Stimulated activated CD4-positive, alpha-beta T cell treated with anti-CD3 and anti-CD28 coated beads, Interleukin-4, amount 100 ng/mL, for 4 hours (primary cell): Measurements from ENCODE around the gene TLE3.

ENCODE experiments used
- DNase-seq, 2 experiments: peaks; one replicate each; pipeline ENCODE4 v3.0.0-alpha.2; 2020

The TLE3 gene

DNA sequence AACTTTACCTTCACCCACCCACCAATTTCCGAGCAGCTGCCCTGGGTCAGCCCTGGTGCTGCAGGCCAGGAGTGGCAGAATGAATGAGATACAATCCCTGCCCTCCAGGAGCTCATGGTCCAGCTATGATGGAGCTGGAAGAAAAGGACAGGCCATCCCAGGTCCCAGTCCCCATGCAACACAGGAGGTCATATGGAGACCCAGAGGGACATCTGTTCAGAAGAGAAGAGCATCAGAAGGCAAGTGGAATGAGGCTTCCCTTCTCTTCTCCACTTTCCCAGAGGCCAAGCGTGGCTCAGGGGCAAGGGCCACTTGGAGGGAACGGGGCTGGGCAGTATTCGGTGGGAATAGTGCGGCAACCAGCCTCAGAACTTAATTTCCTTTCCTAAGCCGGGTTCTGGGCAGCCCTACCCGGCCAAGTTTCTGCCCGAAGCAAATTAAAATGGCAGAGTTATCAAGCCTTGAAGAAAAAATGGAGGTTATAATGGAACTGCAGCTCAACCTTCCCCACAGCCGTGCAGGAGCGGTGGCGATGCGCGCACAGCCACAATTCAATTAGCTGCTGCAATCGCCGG is 35.9 kb downstream of the TLE3 start:
- no peak for DNase-seq

DNA sequence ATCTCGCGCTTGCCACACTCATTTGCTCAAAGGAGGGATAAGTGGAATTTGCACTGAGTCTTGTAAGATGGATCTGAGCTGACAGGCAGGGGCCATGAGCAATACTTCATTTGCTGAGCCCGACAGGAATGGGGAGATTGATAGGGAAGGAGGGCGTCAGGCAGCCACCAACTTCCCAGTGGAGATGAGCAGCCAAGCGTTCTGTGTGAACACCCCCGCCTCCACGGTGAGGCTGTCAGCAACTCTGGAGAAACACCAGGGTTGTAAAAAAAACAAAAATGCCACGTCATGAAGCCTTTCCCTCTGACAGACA is 36.8 kb downstream of the TLE3 start:
- no peak for DNase-seq

DNA sequence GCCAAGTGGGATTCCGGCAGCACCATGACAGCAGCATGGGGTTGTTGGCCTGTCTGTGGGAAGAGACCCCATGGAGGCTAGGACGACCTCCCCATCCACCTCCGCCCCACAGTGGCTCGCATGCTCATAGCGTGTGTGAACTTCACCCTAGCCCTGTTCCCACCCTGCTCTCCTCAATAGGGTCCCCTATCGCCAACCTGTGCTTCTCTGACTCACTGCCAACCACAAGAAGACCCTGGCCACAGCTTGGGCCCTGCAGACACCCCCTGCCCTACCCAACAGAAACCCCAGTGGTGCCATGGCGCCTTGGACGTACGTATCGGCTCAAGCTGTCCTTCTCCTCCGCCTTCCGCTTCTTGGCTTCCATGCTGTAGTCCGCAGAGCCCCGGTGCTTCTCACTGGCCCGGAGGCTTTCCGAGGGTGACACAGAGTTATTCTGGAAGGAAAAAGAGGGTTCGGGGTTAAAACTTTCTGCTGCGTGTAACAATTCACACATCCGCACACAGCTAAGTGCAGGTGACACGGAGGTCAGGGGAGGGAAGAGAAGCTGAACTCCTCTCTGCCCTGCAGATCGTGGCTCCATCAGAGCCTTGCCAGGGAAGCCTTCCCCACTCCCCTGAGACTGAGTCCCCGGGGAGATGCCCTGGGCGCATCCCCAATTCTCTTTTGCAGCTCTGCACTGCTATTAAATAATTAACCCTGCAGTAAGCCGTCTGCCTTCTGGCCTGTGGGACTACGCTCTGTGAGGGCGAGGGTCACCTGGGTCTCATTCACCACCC is 37.3 kb downstream of the TLE3 start:
- no peak for DNase-seq

DNA sequence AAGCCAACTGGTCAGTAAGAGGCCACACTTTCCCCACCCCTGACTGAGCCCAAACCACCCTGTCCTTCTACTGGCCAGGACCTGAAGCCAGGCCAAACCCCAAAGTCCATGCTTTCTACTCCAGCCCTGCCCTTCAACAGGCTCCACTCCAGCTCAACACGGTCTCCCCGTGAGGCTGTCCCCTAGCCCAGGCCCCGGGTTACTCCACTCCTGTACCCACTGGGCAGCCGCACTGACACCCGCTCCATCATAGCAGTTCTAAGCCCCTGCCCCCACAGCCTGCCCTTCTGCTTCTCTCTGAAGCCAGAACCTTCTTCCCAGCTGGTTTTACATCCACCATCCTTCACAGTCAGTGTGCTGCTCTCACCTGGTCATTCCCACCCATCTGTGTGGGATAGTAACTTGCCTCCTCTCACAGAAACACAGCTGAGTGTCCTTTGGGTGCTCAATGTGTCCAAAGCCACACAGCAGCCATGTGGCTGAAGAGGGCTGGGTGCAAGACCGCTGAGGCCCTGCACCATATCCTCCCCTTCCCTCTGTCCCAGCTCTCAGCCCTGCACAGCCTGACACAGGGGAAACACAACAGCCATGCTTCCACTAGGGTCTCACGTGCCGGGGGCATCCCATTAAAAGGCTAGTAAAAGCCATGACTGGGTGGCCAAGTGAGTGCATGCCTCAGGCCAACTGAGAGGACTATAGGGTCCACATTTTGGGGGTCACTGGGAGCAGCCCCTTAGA is 38.1 kb downstream of the TLE3 start:
- DNase-seq, result no peak

DNA sequence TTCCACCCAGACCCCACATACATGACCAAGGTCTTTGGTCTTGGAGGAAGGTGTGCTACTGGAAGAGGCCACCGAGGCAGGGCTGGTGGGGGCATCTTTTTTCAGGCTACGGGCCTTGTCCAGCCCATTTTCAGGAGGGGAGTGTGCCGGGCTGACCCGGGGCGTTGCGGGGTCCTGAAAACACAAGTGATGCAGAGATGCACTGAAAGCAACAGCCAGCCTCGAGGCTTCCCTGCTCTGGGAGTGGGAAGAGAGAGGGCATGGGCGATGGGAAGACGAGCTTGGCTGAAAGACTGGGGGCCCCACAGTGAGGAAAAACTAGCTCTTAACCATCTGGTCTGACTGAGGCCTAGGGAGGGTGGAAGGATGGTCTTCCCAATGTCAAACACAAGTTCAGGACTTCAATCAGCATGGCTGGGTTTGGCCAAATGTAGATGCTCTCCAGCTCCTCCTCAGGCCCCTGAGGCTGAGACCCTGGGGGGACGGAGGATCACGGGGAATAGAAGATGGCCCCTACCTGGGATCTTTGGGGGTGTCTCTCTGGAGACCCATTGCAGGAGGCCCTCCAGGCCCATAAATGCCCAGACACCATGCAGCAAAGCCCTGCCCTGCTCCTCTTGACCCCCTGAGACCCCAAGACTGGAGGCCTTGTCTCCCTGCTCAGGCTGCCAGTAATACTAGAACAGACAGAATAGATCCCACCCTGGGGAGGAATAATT is 38.9 kb downstream of the TLE3 start:
- DNase-seq, result no peak

DNA sequence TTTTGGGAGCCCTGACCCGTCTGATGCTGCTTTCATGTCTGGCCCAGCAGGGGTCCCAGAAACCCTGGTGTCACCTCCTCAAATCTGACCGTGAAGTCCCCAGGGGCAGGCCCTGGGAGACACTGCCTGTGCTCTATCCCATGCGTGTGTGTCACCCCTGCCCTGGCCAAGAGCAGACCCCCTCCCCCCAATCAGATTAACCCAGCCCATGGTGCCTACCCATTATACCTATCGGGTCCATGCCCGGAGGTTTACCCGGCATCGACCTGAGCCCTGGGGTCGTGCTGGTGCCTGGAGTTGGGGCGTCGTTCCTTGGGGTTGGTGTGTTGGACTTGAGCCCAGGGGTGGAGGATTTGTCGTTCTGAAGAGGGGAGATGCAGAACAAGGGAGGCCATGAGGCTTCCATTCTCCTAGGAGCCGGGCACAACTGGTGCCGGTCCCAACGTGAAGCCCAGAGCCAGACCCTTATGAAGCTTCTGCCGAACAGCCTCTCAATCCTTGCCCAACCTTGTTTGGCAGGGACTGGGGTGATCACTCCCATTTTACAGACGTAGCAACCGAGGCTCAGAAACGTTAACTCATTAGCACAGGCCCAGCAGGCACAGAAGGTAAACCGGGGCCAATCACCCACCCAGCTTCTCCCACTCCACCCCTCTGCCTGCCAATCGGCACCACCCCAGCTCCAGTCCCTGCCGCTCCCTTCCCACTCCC is 39.6 kb downstream of the TLE3 start:
- DNase-seq, result no peak

DNA sequence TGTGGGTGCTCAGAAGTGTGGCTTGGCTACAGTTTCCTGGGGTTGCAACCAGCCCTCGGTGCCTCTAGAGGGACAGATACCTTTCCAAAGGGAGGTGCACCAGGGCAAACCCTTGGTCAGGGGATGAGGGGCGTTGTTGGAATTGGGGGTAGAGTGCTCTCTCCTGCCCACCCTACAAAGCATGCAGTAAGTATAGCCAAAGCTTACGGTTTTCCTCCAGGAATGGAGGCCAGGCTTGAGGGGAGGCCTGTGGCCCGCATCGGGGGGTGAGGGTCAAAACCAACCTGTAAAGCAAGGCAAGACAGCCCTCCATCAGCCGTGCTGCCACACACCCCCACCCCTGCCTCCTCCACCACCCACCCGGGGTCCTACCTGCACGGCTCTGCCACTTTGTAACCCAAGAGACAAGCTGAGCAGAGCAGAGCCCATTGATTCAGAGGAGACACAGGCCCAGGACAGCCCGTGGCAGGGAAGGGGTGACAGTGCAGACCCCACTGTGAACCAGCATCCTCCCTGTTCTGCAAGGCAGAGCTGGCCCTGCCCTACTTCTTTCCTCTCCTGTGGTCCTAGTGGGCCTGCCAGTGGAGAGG is 41.5 kb downstream of the TLE3 start:
- DNase-seq, result no peak

DNA sequence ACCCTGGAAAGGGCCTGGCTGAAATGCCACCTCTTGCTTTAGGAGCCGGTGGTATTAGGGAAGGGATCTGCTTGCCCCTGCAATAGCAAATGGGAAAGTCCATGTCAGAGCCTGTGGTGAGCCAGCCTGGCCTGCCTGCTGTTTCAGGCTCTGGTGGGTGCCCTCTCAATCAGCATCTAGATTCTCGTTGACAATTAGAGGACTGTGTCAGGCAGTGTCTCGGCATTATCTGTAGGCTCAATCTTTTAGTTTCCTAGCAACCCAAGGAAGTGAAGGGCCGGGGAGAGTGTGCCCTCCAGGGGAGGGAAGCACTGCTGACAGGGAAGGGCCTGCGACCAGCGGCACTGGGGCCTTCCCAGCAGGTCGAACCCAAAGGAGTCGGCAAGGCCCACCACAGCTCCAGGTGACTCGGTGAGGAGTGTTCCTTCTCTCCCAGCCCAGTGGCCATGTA is 42.1 kb downstream of the TLE3 start:
- no peak for DNase-seq

DNA sequence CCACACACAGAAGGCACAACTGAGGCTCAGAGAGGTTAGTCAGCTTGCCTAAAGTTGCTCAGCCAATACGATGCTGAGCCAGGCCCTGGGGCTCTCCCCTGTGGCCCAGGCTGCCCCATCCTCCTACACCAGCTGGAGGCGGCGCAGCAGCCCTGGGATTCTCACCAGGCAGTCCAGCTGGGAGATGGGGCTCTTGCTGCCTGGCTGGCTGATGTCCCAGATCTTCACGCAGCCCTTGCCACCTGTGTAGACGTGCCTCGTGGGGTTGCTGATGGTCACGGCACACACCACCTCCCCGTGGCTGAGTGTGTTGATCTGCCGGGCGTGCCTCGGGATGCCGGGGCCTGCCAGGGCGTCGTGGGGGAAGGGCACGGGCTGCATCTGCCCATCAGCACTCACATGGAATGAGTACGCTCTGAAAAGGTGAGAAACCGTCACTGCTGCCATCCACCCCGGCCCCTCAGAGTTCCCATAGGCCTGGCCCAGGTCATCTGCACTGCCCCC is 42.8 kb downstream of the TLE3 start:
- no peak for DNase-seq

DNA sequence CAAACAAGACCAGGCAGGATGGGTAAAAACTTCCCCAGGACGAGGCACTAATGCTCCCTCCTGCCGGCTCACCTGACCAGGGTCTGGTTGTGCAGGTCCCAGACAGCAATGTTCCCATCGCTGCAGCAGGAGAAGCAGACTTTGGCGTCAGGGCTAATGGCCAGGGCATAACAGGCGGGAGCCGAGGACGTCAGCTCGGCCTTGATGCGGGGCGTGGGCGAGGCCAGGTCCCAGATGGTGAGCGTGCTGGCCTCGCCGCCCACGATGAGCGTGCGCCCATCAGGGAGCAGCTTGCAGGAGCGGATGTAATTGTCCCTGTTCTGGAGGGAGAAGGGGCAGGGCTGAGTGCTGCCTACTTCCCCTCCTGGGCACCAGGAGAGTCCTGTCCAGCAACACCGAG is 43.4 kb downstream of the TLE3 start:
- no peak for DNase-seq

DNA sequence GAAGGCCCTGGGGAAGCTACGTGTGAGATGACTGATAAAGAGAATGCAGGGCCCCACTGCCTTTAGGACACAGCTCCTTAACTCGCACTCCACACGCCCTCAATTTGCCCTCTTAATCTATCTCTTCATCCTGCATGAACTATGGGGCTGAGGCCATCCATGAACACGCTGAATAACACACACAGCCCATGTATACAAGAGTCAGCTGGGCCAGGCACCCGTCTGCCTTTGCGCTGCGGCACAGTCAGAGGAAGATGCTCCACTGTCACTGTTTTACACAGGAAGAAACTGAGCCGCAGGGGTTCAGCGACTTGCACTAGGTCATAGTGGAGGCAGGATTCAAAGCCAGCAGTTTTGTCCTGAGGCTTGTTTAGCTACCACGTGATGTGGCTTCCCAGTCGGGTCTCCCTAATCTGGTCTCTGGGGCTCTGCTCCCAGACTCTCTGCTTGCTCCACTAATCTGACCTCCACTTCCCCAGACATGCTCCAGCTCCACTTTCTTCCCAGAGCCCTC is 43.9 kb downstream of the TLE3 start:
- DNase-seq, result no peak

DNA sequence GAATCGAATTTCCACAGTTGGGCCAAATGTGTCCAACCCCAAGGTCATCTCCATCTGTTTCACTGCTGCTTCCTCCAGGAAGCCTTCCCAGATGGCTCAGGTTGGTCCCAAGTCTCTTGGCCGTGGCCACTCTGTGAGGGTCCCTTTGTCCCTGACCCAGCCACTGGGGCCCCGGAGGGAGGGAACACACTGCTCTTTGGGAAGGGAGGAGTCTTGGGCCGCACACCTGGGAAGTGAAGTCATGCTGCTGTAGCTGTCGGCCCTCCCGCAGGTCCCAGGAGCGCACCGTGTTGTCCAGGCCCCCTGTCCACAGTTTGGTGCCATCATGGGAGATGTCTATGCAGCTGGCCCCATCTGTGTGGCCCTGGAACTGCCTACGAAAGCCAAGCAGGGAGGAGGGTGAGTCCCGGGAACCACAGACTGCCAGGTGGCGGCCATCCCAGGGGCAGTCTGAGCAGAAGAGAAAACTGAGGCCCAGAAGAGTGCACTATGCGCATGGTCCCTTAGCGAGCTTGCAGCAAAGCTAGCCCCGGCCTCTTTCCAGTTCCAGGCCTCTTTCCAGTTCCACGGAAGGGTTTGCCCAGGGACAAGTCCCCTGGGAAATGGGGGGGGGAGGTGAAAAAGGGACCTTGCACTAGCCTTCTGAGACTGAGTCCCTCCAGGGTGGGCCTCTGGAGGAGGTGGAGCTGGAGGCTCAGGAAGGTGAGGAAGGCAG is 44.6 kb downstream of the TLE3 start:
- no peak for DNase-seq

DNA sequence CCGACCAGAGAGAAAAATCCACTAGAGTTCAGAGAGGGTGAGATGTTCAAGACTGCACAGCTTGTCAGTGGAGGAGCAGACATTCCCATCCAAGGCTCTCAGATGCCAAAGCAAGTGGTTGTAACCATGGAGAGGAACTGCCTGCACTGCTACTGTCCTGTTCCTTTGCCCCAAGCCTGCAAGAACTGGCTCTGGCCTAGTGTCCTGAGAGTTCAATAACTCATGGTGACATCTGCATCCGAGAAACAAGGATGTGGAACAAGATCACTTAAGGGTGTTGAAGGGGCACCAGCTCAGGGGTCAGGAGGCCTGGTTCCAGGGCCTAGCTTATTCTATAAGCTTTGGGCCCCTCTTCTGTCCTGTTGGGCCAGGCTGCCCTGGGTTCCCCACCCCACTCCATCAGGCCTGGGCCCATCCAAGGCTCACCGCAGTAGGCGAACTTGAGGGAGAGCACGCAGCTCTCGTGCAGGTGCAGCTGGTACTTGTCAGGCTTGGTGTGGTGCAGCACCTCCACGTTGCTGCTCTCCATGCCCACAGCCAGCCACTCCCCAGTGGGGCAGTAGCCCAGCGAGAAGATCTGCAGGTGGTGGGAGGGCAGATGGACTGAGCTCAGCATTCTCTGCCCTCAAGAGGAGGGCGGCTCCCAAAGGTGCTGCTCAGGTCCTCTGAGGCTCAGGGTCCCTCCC is 45.6 kb downstream of the TLE3 start:
- no peak for DNase-seq

DNA sequence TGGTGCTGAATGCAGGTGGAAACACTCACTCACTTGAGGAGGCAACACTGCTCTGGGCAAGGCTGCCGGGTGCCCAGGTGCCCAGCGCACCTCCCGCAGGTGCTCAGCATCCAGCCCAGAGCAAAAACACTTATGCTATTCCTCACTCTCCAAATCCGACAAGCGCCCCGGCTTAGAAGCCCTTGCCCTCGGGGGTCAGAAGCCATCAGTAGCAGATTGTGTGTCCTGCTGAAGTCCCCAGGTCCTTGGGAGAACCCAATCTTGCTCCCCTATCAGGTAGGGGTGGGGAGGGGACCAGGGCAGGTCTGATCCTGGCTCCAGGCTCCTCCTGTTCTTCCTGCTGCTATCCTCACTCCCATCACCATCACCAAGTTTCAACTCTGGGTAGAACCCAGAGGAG is 46.7 kb downstream of the TLE3 start:
- DNase-seq, result no peak

DNA sequence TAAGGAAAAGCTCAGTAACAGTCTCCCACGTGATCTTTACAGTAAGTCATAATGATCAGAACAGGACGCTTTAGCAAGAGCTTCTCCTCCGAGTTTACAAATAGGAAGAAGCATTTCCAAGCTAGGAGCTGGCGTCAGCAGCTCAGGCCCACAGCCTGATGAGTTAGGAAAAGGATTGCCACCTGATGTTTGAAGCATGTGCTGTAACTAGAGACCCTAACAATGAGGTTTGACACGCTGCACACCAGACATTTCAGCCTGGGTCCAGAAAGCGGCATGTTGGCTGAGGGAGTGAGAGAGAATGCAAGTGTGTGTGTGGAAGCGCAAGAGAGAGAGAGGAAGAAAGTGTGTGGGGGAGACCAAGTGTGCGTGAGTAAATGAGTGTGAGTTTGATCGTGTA is 47.3 kb downstream of the TLE3 start:
- no peak for DNase-seq

DNA sequence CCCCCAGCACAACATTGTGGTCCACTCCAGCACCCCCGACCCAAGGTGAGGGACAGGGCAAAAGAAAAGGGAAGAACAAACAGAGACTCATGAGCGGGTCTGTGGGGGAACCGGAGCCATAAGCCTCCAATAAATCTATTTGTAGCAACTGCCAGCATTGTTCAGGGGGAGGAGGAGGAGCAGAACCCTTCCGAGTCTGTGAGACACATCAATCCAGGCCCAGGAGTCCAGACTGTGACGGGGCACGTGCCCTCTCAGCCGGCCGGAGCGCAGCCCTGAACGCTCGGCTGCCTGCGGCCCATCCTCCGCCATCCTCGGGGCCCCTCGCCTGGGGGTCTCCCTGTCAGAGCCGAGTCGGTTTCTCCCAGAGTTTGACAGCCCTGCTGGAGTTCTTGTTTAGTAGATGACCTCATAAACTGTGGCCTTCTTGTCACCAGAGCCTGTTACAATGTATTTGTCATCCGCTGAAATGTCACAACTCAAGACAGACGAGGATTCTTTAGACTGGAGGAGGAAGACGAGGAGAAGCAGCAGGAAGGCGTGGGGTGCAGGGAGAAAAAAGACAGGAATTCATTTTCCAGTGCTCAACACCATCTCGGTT is 47.9 kb downstream of the TLE3 start:
- DNase-seq, result no peak

DNA sequence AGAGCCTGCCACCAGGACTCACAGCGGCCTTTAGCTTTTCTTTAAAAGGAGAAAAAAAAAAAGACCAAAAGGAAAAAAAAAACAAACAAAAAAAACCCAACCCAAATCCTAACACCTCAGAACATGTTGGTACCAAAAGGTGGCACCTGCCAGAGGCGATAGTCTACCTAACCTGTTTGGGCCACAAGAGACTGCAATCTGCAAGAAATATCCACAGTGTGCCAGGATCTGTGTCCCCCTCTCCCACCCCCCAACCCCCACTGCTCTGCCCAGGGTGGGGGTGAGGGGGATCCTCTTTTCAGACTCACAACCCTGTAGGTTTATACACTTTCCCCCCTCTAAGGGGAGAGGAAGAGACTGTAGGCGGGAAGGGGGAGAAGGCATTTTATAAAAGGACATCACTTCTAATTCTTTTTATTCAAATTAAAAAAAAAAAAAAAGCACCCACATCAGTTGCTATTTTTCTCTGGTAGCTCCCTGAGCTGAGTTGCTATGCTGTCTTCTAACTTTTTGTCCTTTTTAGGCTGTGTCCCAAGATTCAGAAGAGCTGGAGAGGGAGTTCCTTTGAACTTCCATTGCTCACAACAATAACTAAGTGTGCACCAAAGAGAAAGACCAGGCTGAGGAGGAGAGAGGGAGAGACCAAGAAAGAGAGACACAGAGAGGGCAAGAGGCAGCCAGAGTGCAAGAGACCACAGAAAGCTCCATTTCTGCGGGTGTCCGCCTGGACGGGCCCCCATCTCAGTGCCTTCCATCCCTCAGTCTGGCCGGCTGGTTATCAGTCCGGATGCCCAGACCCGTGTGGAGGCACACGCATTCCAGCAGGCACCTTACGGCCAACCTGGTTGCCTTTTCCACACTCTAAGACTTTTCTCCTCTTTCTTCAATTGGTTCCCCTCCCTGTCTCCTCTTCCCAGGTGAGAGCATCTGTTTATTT is 48.9 kb downstream of the TLE3 start:
- DNase-seq, result no peak

DNA sequence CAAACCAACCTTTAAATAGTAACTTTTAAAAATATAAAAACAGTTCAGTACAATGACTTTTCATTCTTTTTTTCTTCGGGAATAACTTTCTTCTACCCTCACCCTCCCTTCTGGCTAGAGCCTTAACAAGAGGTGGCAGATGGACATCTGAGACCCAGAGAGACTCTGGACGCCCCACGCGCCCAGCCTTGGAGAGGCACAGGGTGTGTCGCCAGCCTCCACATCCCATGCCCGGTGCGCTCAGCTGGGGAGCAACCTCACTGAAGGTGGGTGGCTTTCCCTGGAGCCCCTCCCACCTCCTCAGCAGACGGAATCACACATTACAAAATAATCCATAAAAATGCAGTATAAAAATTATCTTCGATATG is 49.5 kb downstream of the TLE3 start:
- no peak for DNase-seq
